GM04504 (cell line): ENCODE results near the gene KDM1B.
A peak's percentile ranks its signal among the peaks of the same experiment; 100 is the strongest.
"Not testable (repeated sequence)": the region's sequence is repeated elsewhere in the genome, so short reads cannot be mapped to it uniquely, and the experiment has no call there.

Experiments
- DNase-seq: peaks from one replicate; pipeline ENCODE4 v3.0.0-alpha.2; 2012; ENCODE audit warnings: low read depth

KDM1B gene

DNA sequence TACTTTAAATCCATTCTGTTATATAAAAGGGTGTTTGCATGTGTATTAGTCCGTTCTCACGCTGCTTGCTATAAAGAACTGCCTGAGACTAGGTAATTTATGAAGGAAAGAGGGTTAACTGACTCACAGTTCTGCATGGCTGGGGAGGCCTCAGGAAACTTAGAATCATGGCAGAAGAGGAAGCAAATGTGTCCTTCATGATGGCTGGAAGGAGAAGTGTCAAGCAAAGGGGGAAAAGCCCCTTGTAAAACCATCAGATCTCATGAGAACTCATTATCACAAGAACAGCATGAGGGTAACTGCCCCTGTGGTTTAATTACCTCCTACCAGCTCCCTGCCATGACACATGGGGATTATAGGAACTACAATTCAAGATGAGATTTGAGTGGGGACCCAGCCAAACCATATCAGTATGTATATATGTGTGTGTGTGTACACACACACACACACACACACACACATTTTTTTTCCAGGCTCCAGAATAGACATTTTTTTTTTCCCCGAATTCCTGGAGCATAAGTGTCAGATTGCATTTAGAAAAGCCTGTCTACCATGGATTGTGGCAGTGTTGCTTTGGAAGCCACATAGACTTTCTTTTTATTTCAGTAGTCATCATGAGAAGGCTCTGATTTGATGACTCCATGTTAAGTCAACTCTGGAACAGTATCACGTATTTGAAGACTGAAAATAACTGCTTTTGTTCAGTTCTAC is 31.5 kb downstream of the KDM1B start:
- no peak for DNase-seq

- no peak for DNase-seq
These were observed 32.5 kb downstream of the KDM1B start for GRCh38 chr6:18187701-18188100.

- no peak for DNase-seq
These were observed 34.0 kb downstream of the KDM1B start for GRCh38 chr6:18189196-18189595.

- DNase-seq, result no peak
These were observed 36.8 kb downstream of the KDM1B start for GRCh38 chr6:18192026-18192425.

DNA sequence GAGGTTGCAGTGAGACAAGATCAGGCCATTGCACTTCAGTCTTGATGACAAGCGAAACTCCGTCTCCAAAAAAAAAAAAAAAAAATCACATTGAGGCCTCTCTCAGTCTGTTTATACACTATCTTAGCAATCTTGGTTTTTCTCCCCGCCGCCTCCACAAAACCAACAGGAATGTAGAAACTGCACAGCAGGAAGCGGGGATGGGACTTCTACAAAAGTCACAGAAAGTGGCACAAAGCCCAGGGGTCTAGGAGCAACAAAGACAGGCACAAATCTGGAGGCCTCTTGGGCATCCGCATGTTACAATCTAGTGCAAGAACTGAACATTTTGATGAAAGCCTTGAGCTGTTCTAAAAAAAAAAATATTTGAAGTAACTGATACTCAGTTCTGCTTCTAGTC is 48.6 kb downstream of the KDM1B start:
- DNase-seq, result no peak

- DNase-seq, result no peak
These were observed 49.5 kb downstream of the KDM1B start for GRCh38 chr6:18204691-18205090.

GRCh38 chr6:18206591-18206990 is 51.4 kb downstream of the KDM1B start:
- no peak for DNase-seq

DNA sequence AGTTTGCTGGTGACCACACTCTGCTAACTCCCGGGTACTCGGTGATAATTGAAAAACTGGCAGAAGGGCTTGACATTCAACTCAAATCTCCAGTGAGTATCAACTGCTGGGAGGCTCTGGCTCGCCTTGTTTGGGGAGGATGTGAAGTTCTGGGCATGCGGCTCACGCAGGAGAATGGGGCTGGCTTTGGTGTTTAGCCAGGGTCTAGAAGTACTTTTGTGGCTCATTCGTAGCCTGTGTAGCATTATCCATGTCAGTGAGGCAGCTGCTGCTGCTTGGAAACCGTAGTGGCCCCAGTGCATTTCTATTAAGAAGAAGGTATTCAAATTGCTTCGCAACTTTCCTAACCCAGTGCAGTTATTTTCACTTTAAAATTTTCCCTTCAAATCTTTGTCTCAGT is 52.2 kb downstream of the KDM1B start:
- DNase-seq, result no peak

GRCh38 chr6:18207949-18208348 is 52.7 kb downstream of the KDM1B start:
- no peak for DNase-seq

- DNase-seq, result not testable (repeated sequence)
These were observed 53.6 kb downstream of the KDM1B start for GRCh38 chr6:18208778-18209177.

- DNase-seq, result no peak
These were observed 54.4 kb downstream of the KDM1B start for GRCh38 chr6:18209539-18210197.

DNA sequence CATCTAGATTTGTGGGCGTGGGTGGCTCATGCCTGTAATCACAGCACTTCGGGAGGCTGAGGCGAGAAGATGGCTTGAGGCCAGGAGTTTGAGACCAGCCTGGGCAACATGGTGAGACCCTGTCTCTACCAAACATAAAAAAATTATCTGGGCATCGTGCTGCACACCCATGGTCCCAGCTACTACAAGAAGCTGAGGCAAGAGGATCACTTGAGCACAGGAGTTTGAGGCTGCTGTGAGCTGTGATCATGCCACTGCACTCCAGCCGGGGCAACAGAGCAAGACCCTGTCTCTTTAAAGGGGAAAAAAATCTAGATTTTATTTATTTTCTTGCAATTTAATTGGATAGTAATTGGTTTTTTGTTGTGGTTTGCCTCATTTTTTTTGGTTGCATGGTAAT is 55.5 kb downstream of the KDM1B start:
- DNase-seq, result no peak

GRCh38 chr6:18211338-18211737 is 56.1 kb downstream of the KDM1B start:
- no peak for DNase-seq

- DNase-seq, result no peak
These were observed 57.0 kb downstream of the KDM1B start for GRCh38 chr6:18212231-18212630.

DNA sequence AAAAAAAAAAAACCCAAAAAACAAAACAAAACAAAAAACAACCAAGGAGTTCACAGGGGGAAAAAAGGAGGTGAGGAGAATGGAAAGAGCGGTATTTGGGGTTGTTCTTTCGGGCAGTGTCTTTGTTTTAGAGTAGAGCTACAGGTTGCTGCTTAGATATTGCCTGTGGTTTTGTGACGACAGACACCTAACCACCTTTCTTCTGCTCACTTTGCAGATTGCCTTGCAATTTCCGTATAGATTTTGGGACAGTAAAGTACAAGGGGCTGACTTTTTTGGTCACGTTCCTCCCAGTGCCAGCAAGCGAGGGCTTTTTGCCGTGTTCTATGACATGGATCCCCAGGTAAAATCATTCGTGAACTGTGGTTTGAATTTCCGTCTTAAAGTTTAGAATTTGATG is 58.2 kb downstream of the KDM1B start:
- DNase-seq, result no peak

GRCh38 chr6:18214003-18214402 is 58.8 kb downstream of the KDM1B start:
- no peak for DNase-seq

DNA sequence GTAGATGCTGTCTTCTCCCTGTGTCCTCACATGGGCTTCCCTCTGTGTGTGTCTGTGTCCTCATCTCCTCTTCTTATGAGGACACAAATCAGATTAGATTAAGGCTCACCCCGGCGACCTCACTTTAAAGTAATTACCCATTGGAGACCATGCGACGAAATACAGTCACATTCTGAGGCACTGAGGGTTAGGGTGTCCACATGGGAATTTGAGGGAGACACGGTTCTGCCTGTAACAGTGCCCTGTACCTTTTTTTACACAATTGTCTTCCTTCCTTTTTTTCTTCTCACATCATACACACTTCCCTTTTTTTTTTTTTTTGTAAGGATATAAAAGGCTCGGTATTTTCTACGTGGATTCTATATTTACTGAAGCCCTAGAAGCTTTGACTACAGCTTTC is 60.2 kb downstream of the KDM1B start:
- DNase-seq, result no peak

- DNase-seq, result peak; percentile 11
These were observed 61.2 kb downstream of the KDM1B start for GRCh38 chr6:18216411-18216810.

DNA sequence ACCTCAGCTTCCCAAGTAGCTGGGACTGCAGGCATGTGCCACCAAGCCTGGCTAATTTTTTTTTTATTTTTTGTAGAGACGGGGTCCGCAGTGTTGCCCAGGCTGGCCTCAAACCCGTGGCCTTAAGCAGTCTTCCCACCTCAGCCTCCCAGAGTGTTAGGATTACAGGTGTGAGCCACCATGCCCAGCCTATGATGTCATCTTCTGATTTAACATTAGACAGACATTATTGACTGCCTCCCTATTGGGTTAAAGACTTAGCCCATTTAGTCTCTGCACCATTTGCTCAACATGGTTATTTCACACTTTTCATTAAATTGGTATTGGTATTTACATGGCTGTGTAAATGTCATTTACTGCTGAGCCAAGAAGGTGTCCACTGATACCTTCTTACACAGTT is 63.0 kb downstream of the KDM1B start:
- no peak for DNase-seq

DNA sequence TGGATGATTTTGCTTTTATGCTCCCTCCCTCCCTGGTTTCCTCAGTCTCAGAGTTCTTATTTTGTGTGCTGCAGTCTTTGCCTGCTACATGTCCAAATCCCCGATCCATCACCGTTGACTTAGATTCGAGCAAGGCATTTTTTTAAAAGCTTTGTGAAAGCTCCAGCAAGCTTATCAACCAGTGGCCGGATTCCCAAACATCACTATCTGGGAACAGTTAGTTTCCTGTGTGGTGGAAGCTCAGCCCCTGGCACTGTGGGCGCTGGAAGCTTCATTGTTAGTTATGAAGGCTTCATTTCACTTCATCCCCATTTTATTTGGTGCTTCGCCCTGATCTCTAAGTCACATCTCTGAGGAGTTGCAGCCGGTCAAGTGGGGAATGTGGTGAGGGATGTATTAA is 64.4 kb downstream of the KDM1B start:
- DNase-seq, result no peak

DNA sequence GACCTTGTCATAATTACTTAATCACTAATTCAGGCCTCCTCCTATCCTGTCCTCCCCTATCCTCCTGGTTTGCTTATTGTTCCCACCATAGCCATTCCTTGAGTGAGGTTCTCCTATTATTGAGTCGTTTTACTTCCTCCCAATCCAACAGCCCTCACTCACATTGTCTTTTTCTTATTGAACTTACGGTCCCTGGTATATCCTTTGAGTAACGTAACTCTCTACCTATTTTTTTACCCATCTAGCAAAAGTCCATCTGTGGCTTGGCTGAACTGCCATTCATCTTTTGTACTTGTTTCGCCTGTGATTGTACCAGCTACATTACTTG is 66.0 kb downstream of the KDM1B start:
- no peak for DNase-seq

DNA sequence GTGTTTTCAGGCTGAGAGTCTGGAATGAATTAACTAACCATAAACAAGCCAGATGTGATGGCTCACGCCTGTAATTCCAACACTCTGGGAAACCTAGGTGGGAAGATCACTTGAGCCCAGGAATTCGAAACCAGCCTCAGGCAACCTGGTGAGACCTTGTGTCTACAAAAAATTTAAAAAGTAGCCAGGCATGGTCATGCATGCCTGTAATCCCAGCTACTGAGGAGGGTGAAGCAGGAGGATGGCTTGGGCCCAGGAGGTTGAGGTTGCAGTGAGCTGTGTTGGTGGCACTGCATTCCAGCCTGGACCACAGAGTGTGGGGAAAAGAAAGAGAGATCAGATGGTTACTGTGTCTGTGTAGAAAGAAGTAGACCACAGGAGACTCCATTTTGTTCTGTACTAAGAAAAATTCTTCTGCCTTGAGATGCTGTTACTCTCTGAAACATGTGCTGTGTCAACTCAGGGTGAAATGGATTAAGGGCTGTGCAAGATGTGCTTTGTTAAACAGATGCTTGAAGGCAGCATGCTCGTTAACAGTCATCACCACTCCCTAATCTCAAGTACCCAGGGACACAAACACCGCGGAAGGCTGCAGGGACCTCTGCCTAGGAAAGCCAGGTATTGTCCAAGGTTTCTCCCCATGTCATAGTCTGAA is 71.4 kb downstream of the KDM1B start:
- peak; percentile 84 for DNase-seq

- not testable (repeated sequence) for DNase-seq
These were observed 71.9 kb downstream of the KDM1B start for GRCh38 chr6:18227166-18227565.

GRCh38 chr6:18228590-18228989 is 73.4 kb downstream of the KDM1B start:
- not testable (repeated sequence) for DNase-seq
